Dendritic cell treated with granulocyte-macrophage colony-stimulating factor and Interleukin-4, amounts not matched to agents 40 ng/mL and 50 ng/mL, for 4 days (primary cell): Measurements from ENCODE around the gene DMGDH.

Experiments used
- H3K27ac Mint-ChIP-seq: one replicate; pipeline ENCODE4 v1.8.0; 2022; ENCODE audit warnings: mild to moderate bottlenecking, mixed read lengths
- H3K27me3 Mint-ChIP-seq: one replicate; pipeline ENCODE4 v1.8.0; 2022; ENCODE audit warnings: mild to moderate bottlenecking, mixed read lengths
- H3K36me3 Mint-ChIP-seq: one replicate; pipeline ENCODE4 v1.8.0; 2022; ENCODE audit warnings: low read depth, mixed read lengths
- H3K4me1 Mint-ChIP-seq: one replicate; pipeline ENCODE4 v1.8.0; 2022; ENCODE audit warnings: low read depth, mixed read lengths
- H3K4me3 Mint-ChIP-seq: one replicate; pipeline ENCODE4 v1.8.0; 2022; ENCODE audit warnings: mild to moderate bottlenecking, moderate library complexity, mixed read lengths
- H3K9me3 Mint-ChIP-seq: one replicate; pipeline ENCODE4 v1.8.0; 2022; ENCODE audit warnings: mixed read lengths
- intact Hi-C: fragments of 100-400 bp; cut with micrococcal nuclease; formaldehyde crosslinking; loops from one replicate; pipeline ENCODE4 v1.15.0; 2022

Gene DMGDH

DNA sequence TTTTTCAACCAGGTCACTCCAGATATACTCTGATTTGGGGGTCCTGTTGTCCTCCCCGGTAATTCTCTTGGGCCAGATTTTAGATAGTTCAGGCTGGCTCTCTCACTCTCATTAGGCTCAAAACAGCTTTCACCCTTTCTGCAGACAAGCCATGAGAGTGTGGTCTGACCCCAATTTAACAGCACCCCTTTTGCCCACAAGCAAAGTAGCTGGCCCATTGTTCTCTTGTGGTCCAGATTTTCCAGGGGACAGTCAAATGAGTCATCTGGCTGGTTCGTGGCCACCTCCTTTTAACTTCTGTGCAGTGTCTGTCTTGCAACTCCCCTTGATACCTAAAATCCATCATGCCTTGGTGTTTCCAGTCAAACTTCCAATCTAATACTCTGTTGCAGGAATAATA, 16.6 kb upstream of the DMGDH start:
- H3K36me3 Mint-ChIP-seq, result no peaks in the 10 kb centered on the region
- peaks cover 2% of the 10 kb centered on the region for H3K27me3 Mint-ChIP-seq
- no peak overlapping the region for H3K4me3 Mint-ChIP-seq
- no peak overlapping the region for H3K27ac Mint-ChIP-seq
- intact Hi-C loops, result no loop called here
- H3K4me1 Mint-ChIP-seq, result no peaks in the 10 kb centered on the region
- no peaks in the 10 kb centered on the region for H3K9me3 Mint-ChIP-seq

DNA sequence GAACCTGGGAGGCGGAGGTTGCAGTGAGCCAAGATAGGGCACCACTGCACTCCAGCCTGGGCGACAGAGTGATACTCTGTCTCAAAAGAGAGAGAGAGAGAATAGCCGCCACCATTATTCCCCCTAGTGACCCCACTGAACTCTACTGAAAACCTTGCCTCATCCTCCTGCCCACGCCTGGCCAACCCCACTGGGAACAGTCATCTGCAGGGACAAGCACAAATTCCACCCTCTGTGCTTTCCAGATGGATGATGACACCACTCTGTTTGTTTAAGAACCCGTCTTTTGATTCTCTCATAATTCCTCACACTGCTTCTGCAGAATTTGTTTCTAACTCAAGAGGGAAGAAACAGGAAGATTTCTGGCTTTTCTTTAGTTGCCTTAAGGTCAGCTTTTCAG, 12.3 kb upstream of the DMGDH start:
- intact Hi-C loops, result no loop called here
- peaks cover 2% of the 10 kb centered on the region for H3K27me3 Mint-ChIP-seq
- no peak overlapping the region for H3K4me3 Mint-ChIP-seq
- H3K4me1 Mint-ChIP-seq, result no peaks in the 10 kb centered on the region
- H3K9me3 Mint-ChIP-seq, result no peaks in the 10 kb centered on the region
- no peaks in the 10 kb centered on the region for H3K36me3 Mint-ChIP-seq
- no peak overlapping the region for H3K27ac Mint-ChIP-seq

DNA sequence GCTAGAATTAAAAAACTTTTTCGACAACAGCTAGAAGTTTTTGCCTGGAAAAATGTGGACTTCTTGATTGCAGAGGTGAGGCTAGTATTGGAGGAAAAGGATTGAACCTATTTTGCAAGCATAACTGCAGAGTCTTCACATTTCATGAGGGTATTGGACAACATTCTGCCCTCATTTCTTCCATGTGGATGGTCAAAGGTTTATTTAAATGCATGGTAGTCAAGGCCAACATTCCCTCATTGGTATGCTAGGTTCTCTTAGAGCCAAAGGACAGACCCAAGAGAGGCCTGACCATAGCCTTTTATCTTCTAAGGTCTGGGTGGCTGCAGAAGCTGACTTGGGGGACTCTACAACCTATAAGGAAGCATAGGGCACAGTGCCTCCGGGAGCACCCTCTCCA, 11.3 kb upstream of the DMGDH start:
- Mint-ChIP-seq H3K36me3 (no peaks in the 10 kb centered on the region), H3K27me3 (peaks cover 2% of the 10 kb centered on the region), H3K9me3 (no peaks in the 10 kb centered on the region), H3K4me3 (no peak overlapping the region), H3K4me1 (no peaks in the 10 kb centered on the region), H3K27ac (no peak overlapping the region)
- intact Hi-C loops, result no loop called here

DNA sequence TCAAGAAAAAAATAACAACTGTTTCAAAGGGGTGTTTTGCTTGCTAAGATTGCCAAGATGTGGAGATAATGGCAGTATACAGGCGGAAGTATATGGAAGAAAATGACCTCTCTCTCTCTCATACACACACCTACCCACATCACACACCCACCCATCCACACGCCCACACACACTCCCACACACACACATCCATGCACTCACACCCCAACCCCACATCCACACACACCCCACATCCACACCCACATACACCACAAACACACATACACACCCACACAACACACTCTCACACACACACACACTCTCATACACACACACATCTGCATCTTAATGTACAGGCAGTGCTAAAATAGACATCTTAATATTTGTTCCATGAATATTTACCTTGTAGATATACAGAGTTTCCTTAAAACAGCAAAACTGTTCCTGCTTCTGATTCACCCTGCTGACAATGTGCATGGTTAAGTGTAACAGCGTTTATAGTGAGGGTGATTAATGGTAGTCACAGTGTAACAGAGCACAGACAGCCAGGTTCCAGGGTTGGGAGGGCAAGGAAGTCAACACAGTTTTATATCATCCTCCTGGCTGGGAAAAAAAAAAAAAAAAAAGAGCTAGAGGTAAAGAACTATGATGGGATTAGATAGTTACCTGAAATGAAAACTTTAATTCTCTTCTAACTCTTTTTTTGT, 8.3 kb upstream of the DMGDH start:
- Mint-ChIP-seq H3K27ac (no peak overlapping the region), H3K4me3 (no peak overlapping the region), H3K36me3 (no peaks in the 10 kb centered on the region), H3K27me3 (no peaks in the 10 kb centered on the region), H3K4me1 (no peaks in the 10 kb centered on the region), H3K9me3 (no peaks in the 10 kb centered on the region)
- intact Hi-C loops, result no loop called here

DNA sequence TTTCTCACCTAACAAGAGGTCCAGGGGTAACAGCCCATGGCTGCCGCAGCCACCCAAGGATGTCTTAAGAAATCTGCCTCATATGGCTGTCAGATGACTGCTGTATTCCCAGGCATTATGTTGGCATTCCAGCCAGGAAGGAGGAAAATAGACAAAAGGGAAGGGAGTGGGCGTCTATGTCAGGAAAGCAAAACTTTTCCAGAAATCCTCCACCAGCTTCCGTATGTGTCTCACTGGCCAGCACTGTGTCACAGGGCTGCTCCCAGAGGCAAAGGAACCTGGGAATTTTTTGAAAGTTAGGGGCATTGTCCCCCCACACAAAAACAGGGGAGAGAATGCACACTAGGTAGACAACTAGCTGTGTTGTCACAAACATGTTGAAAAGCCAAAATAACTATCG, 7.3 kb upstream of the DMGDH start:
- H3K4me3 Mint-ChIP-seq, result no peak overlapping the region
- no peaks in the 10 kb centered on the region for H3K36me3 Mint-ChIP-seq
- H3K9me3 Mint-ChIP-seq, result no peaks in the 10 kb centered on the region
- H3K27ac Mint-ChIP-seq, result no peak overlapping the region
- H3K4me1 Mint-ChIP-seq, result no peaks in the 10 kb centered on the region
- intact Hi-C loops, result no loop called here
- H3K27me3 Mint-ChIP-seq, result peaks cover 3% of the 10 kb centered on the region

DNA sequence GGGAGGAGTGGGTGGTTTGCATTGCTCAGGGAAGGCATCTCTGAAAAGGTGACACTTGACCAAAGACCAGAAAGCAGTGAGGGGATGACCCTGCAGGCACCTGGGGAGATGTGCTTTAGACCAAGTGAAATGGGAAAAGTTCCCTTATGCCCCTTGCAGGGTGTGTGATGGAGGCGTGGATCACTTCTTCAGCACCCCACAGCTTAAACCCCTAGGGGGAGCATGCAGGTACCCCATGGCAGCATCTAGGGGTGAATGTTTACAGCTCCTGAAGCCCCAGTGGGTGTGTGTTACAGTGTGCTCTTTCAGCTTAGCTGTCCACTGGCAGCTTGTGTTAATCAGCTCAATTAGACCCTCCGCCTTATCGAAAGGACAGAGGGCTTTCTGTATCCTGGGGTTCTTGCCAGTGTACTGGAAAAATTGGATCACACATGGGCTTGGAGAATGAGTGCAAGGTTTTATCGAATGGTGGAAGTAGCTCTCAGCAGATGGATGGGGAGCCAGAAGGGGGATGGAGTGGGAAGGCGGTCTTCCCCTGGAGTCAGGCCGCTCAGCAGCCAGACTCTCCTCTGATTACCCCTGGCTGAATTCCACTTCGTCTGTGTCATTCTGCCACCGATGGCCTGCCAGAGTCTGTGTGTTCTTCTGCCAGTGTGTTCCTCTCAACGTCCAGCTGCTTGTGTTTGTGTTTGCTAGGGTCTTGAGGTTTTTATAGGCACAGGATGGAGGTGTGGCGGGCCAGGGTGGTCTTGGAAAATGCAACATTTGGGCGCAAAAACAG, 6.4 kb upstream of the DMGDH start:
- Mint-ChIP-seq H3K36me3 (no peaks in the 10 kb centered on the region), H3K4me3 (no peak overlapping the region), H3K4me1 (no peaks in the 10 kb centered on the region), H3K27ac (no peak overlapping the region), H3K9me3 (no peaks in the 10 kb centered on the region), H3K27me3 (peaks cover 6% of the 10 kb centered on the region)
- intact Hi-C loops, result no loop called here

DNA sequence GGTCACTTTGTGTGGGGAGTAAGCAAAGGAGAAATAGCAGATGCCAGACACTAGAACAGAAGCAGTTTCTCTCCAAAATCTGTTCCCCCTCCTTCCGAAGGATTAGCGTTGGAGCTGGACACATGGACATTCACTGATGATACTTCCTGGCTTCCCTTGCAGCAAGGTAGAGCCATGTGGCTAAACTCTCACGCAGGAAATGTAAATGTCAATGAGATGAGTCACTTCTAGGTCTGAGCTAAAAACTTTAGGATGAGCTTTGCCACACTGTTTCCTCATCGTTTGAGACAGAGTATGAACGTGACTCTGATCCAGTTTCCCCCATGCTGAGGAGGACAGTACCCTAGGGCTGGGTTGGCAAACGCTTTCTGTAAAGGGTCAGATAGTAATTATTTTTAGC, 5.2 kb upstream of the DMGDH start:
- Mint-ChIP-seq H3K27me3 (peaks cover 14% of the 10 kb centered on the region), H3K36me3 (no peaks in the 10 kb centered on the region), H3K9me3 (no peaks in the 10 kb centered on the region), H3K4me3 (no peak overlapping the region), H3K27ac (no peak overlapping the region), H3K4me1 (no peaks in the 10 kb centered on the region)
- intact Hi-C loops, result no loop called here

DNA sequence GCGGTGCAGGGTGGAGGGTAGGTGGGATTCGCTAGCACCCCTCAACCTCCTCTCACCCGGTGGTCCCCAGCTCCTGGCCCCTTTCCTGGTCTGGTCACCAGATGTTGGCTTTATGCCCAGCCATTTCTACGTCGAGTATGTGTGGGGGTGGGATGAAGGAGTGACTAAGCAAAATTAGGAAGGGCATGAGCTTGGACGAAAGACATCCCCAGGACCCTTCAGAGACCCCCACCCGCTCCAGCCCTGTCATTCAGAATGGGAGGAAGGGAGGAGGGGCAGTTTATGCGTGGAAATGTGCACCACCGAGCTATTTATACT, 835 bp upstream of the DMGDH start:
- Mint-ChIP-seq H3K4me1 (no peaks in the 10 kb centered on the region), H3K36me3 (no peaks in the 10 kb centered on the region), H3K27me3 (peaks cover 26% of the 10 kb centered on the region), H3K27ac (no peak overlapping the region), H3K9me3 (no peaks in the 10 kb centered on the region), H3K4me3 (no peak overlapping the region)
- intact Hi-C loops, result no loop called here

DNA sequence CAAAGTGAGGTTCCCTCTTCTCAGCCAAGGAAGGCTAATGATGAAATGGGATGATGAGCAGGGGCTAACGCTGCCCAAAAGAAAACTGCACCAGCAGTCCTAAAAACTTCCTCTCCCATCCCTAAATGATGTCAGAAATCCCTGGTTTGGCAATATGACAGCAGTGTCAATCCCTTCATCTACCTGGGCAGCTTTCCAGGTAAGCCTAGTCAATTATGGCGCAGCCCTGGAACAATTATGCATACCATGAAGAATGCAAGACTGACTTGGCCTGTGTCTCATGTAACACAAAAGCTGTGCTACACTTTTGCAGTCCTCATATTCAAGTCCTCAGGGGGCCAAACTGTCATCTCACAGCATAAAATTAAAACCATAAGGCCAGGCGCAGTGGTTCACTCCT, 7.0 kb downstream of the DMGDH start:
- Mint-ChIP-seq H3K4me1 (no peaks in the 10 kb centered on the region), H3K27ac (no peak overlapping the region), H3K4me3 (no peak overlapping the region), H3K36me3 (no peaks in the 10 kb centered on the region), H3K9me3 (no peaks in the 10 kb centered on the region), H3K27me3 (peaks cover 5% of the 10 kb centered on the region)
- intact Hi-C loops, result no loop called here

DNA sequence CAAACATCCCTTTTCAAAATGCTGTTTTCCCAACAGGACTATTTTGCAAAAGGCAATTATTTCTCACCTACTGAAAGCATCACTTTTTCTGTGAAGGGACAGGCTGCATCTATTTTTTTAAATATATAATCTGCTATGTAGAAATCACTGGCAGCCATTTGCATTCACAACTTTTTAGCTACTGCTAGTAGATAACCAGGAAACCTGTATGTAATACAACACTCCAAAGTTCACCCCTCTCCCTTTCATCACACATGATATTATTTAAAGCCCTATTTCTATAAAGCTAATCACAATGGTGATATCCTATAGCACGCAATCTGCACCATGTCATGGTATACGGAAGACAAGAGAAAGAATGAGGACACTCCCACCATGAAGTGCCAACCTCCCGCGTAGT, 9.8 kb downstream of the DMGDH start:
- intact Hi-C loops, result no loop called here
- Mint-ChIP-seq H3K9me3 (no peaks in the 10 kb centered on the region), H3K4me3 (no peak overlapping the region), H3K4me1 (no peaks in the 10 kb centered on the region), H3K27ac (no peak overlapping the region), H3K36me3 (no peaks in the 10 kb centered on the region), H3K27me3 (peaks cover 1% of the 10 kb centered on the region)

DNA sequence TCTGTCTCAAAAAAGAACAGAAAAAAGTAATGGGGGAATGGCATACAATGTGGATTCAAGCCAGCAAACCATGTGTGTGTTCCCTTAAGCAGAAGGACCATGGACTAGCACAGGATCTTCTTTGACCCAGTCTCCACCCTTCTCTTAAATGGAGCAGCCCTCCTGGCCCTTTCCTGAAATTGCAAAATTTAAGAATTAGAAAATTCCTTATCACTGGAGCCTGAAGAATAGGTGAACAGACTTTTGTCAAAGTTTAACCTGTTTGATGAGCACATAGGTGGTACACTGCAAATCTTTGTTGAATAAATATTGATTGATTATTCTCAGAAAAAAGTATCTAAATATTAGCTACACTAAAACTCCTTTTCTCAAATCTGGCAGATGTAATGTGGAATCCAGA, 12.6 kb downstream of the DMGDH start:
- H3K4me1 Mint-ChIP-seq, result no peaks in the 10 kb centered on the region
- peaks cover 1% of the 10 kb centered on the region for H3K27me3 Mint-ChIP-seq
- no peaks in the 10 kb centered on the region for H3K36me3 Mint-ChIP-seq
- intact Hi-C loops, result no loop called here
- H3K27ac Mint-ChIP-seq, result no peak overlapping the region
- no peaks in the 10 kb centered on the region for H3K9me3 Mint-ChIP-seq
- H3K4me3 Mint-ChIP-seq, result no peak overlapping the region

DNA sequence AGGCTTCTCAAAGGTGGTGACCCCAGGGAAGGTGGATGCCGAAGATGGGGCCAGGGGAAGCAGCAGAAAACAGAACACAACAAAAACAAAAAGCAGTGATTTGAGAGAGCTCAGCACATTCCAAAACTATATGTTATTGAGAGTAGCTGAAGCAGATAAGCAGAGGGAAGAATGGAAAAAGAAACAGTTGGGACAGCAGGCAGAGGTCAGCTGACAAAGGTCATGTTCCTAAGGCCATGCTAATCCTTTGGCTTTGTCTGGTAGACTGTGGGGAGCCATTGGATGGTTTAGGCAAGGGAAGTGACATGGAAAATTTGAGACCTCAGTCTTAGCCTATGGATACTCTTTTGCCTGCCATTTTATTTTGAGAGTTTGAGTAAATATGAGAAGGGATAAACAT, 14.5 kb downstream of the DMGDH start:
- no peaks in the 10 kb centered on the region for H3K9me3 Mint-ChIP-seq
- no peak overlapping the region for H3K27ac Mint-ChIP-seq
- H3K27me3 Mint-ChIP-seq, result no peaks in the 10 kb centered on the region
- no peak overlapping the region for H3K4me3 Mint-ChIP-seq
- intact Hi-C loops, result no loop called here
- no peaks in the 10 kb centered on the region for H3K36me3 Mint-ChIP-seq
- no peaks in the 10 kb centered on the region for H3K4me1 Mint-ChIP-seq

DNA sequence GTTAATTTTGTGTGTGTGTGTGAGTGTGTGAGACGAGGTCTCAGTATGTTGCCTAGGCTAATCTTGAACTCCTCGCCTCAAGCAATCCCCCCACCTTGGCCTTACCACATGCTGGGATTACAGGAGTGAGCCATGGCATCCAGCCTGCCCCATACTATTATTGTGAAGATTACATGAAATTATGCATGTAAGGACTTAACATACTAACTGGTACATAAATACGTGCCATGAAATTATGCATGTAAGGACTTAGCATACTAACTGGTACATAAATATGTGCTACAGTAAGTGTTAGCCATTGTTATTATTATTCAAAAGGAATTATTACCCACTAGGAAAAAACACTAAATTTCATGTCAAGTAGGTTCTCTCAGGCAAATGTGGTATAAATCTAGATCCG, 16.2 kb downstream of the DMGDH start:
- Mint-ChIP-seq H3K4me3 (no peak overlapping the region), H3K9me3 (no peaks in the 10 kb centered on the region), H3K4me1 (no peaks in the 10 kb centered on the region), H3K27me3 (no peaks in the 10 kb centered on the region), H3K27ac (no peak overlapping the region), H3K36me3 (no peaks in the 10 kb centered on the region)
- intact Hi-C loops, result no loop called here

DNA sequence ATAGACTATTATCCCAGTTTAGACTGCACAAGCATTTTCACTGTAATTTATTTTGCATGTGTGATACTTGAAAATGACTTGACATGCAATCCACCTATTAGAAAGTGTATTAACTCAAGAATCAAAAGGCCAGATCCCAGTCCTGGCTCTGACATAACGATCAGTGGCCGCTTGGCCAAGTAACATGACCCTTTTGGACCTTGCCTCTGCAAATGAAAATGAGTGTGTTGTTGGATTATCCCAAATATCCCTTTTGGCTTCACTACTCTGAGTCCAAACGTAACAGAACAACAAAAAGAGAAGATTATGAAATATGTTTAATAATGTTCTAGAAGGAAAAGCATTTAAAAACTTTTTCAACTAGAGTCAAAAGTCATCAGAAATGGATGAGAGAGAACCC, 19.0 kb downstream of the DMGDH start:
- H3K4me3 Mint-ChIP-seq, result no peak overlapping the region
- H3K36me3 Mint-ChIP-seq, result no peaks in the 10 kb centered on the region
- H3K27ac Mint-ChIP-seq, result no peak overlapping the region
- H3K27me3 Mint-ChIP-seq, result no peaks in the 10 kb centered on the region
- intact Hi-C loops, result no loop called here
- H3K9me3 Mint-ChIP-seq, result no peaks in the 10 kb centered on the region
- no peaks in the 10 kb centered on the region for H3K4me1 Mint-ChIP-seq

DNA sequence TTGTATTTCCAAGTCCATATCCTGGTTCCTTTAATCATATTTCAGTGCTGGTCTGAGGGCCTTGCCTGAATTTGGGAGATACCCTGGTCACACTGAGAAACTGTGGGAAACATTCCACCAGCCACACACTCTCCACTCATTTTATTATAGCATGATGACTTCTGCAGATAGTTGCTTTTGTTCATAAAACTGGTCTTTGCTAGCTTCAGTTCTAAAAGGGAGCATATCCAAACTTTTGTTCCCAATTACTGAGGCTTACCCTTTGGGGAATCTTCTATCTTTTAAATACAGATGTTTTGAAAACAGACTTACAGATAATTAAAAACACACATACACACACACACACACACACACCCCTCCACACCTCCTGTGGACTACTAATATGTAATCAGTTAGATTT, 21.0 kb downstream of the DMGDH start:
- Mint-ChIP-seq H3K4me3 (no peak overlapping the region), H3K27me3 (no peaks in the 10 kb centered on the region), H3K9me3 (no peaks in the 10 kb centered on the region), H3K36me3 (no peaks in the 10 kb centered on the region), H3K4me1 (no peaks in the 10 kb centered on the region), H3K27ac (no peak overlapping the region)
- intact Hi-C loops, result no loop called here
